Keratinocyte (primary cell): ENCODE results near the gene TEX26. TPM values are rescaled to one million over a fixed set of nuclear protein-coding genes. Genes with fewer than 3 reads are reported as not detected.

Experiments used
- DNase-seq: peaks from one replicate; pipeline ENCODE4 v3.0.0-alpha.2; 2011; ENCODE audit warnings: low read depth, missing footprints, low spot score
- FAIRE-seq: peaks from 2 replicates; lab custom pipeline; 2011; peaks lifted over from hg19 to GRCh38; lab: Jason Lieb, UNC
- H2AFZ ChIP-seq: 2 replicates; pipeline ENCODE4 v1.6.0; 2012; ENCODE audit warnings: low read length, control low read depth, inconsistent platforms; ENCODE audit not compliant: control insufficient read depth
- H3K27ac ChIP-seq: 2 replicates; pipeline ENCODE4 v1.5.1; 2011; ENCODE audit warnings: low read length; ENCODE audit not compliant: control insufficient read depth, insufficient read depth
- H3K27me3 ChIP-seq: 3 replicates; pipeline ENCODE4 v1.6.0; 2011; ENCODE audit warnings: low read length; ENCODE audit not compliant: control insufficient read depth, insufficient read depth; ENCODE audit errors: extremely low read depth
- H3K36me3 ChIP-seq, 2 experiments: 2 replicates in 1 of 2; 3 replicates in 1 of 2; pipeline ENCODE4 v1.5.1; 2011; ENCODE audit warnings: low read length in 2 of 2, mild to moderate bottlenecking in 1 of 2; ENCODE audit not compliant: control insufficient read depth in 2 of 2, insufficient read depth in 2 of 2; ENCODE audit errors: extremely low read depth in 1 of 2
- H3K4me1 ChIP-seq: 3 replicates; pipeline ENCODE4 v1.5.1; 2011; ENCODE audit warnings: low read length; ENCODE audit not compliant: control insufficient read depth, insufficient read depth; ENCODE audit errors: extremely low read depth
- H3K4me2 ChIP-seq: 3 replicates; pipeline ENCODE4 v1.6.0; 2011; ENCODE audit warnings: low read depth, low read length; ENCODE audit not compliant: control insufficient read depth, insufficient read depth; ENCODE audit errors: extremely low read depth
- H3K4me3 ChIP-seq, 3 experiments: fragments of 200-600 bp in 1 of 3; sonication (generic) in 1 of 3; 2 replicates in 2 of 3; 3 replicates in 1 of 3; pipeline ENCODE4 v1.5.1; 2011 to 2016; ENCODE audit warnings: low read length in 3 of 3, mild to moderate bottlenecking in 3 of 3, control low read depth in 2 of 3, inconsistent platforms in 1 of 3, low read depth in 1 of 3, mixed read lengths in 1 of 3, mixed run types in 1 of 3, moderate library complexity in 1 of 3; ENCODE audit not compliant: control insufficient read depth in 2 of 3, insufficient read depth in 2 of 3; ENCODE audit errors: extremely low read depth in 1 of 3
- H3K79me2 ChIP-seq: 2 replicates; pipeline ENCODE4 v1.6.0; 2012; ENCODE audit warnings: low read length; ENCODE audit not compliant: control insufficient read depth, insufficient read depth
- H3K9ac ChIP-seq: 3 replicates; pipeline ENCODE4 v1.6.0; 2011; ENCODE audit warnings: low read length; ENCODE audit not compliant: control insufficient read depth, insufficient read depth; ENCODE audit errors: extremely low read depth
- H3K9me1 ChIP-seq: 3 replicates; pipeline ENCODE4 v1.6.0; 2011; ENCODE audit warnings: low read length; ENCODE audit not compliant: control insufficient read depth, insufficient read depth; ENCODE audit errors: extremely low read depth
- H3K9me3 ChIP-seq: 2 replicates; pipeline ENCODE4 v1.5.1; 2012; ENCODE audit warnings: low read depth, low read length; ENCODE audit not compliant: control insufficient read depth
- H4K20me1 ChIP-seq: 3 replicates; pipeline ENCODE4 v1.6.0; 2011; ENCODE audit warnings: low read length; ENCODE audit not compliant: control insufficient read depth, insufficient read depth; ENCODE audit errors: extremely low read depth
- EZH2 ChIP-seq: IDR thresholded peaks from one replicate; pipeline ENCODE4 v1.6.1; 2012; ENCODE audit warnings: inconsistent platforms, mild to moderate bottlenecking, low read length, moderate library complexity
- dilution Hi-C: fragments of 300-500 bp; cut with MboI; formaldehyde crosslinking; loops from one replicate; pipeline ENCODE4 v1.7.0; 2020; ENCODE audit warnings: low sequenced_read_pairs; ENCODE audit not compliant: extremely low pct_ligation_motif_present
- polyA plus RNA-seq, 5 experiments: library from polyadenylated mRNA; depleted of rRNA in 3 of 5; stranded (reverse) in 3 of 5; stranded (forward) in 1 of 5; unstranded in 1 of 5; fragments of >200 nt; gene quantifications; 1 replicate in 1 of 5; 2 replicates in 3 of 5; 3 replicates in 1 of 5; pipeline versions ENCODE4 v1.2.1 to v1.2.3, GENCODE V29; 2011 to 2012; ENCODE audit warnings: missing spikeins in 2 of 5, low read depth in 1 of 5, low replicate concordance in 1 of 5
- TF ChIP-seq, protein P1 (sequence below), 3 experiments: IDR thresholded peaks in 1 of 3; conservative IDR thresholded peaks in 1 of 3; optimal IDR thresholded peaks in 1 of 3; 2 replicates in 2 of 3; 3 replicates in 1 of 3; pipeline versions ENCODE3 to v1.5.1; 2011; ENCODE audit warnings: low read length in 3 of 3, mild to moderate bottlenecking in 3 of 3, moderate library complexity in 2 of 3, control low read depth in 1 of 3, inconsistent platforms in 1 of 3; ENCODE audit not compliant: insufficient read depth in 2 of 3; ENCODE audit errors: extremely low read depth in 1 of 3

The TEX26 gene
- polyA plus RNA-seq, 1 donor (not counting 4 experiments of a cell fraction or from before 2014, with no cell fraction given), result not detected

DNA sequence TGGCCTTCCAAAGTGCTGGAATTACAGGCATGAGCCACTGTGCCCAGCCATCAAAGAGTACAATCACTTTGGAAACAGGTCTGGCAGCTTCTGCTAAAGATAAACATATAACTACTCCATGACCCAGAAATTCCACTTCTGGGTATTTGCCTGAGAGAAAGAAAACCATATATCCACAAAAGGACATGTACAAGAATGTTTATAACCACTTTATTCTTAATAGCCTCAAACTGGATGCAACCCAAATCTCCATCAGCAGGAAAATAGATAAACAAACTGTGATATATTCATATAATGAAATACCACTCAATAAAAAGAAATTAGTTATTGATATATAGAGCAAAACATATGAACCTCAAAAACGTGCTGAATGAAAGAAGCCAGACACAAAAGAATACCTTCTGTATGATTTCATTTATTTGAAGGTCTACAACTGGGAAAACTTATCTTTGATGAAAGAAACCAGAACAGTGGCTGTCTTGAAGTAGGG lies 40.5 kb downstream of the TEX26 start:
- Histone ChIP-seq H3K9me1 (no peaks in the 10 kb centered on the region), H3K27ac (no peak overlapping the region), H3K4me2 (no peak overlapping the region), H2AFZ (no peak overlapping the region), H3K9me3 (no peaks in the 10 kb centered on the region), H3K79me2 (no peaks in the 10 kb centered on the region), H3K4me1 (peaks cover 12% of the 10 kb centered on the region), H3K9ac (no peak overlapping the region), H3K4me3 (no peak overlapping the region), H3K36me3 (no peaks in the 10 kb centered on the region), H3K27me3 (no peaks in the 10 kb centered on the region), H4K20me1 (no peaks in the 10 kb centered on the region)
- DNase-seq (no peak), FAIRE-seq (no peak)
- dilution Hi-C loops, result no loop called here
- TF ChIP-seq, protein P1, sequence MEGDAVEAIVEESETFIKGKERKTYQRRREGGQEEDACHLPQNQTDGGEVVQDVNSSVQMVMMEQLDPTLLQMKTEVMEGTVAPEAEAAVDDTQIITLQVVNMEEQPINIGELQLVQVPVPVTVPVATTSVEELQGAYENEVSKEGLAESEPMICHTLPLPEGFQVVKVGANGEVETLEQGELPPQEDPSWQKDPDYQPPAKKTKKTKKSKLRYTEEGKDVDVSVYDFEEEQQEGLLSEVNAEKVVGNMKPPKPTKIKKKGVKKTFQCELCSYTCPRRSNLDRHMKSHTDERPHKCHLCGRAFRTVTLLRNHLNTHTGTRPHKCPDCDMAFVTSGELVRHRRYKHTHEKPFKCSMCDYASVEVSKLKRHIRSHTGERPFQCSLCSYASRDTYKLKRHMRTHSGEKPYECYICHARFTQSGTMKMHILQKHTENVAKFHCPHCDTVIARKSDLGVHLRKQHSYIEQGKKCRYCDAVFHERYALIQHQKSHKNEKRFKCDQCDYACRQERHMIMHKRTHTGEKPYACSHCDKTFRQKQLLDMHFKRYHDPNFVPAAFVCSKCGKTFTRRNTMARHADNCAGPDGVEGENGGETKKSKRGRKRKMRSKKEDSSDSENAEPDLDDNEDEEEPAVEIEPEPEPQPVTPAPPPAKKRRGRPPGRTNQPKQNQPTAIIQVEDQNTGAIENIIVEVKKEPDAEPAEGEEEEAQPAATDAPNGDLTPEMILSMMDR (optimal IDR thresholded peaks at IDR 0.05 in 1 of 3, IDR thresholded peaks at IDR 0.05 in 1 of 3, conservative IDR thresholded peaks at IDR 0.05 in 1 of 3; ENCODE audit: extremely low read depth in 1 of 3, insufficient read depth in 2 of 3, low read length in 3 of 3), result no peak
- TF ChIP-seq EZH2, result no peak

DNA sequence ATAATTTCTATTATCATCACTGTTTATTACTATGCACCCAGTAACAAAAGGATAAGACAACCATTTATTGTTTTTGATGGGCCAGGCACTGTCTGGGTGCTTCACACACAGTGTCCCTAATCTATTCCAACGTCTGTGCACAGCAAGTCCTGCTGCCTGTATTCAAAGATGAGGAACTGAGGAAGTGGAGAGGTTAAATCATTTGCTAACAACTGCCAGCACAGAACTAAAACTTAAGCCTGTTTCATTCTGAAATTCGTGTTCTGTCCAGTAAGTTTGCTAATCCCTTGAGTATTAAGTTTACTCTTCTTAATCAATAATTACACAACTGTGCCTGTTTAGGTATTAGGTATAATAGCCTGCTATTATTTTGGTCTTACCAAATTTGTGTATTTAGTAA lies 41.9 kb downstream of the TEX26 start:
- TF ChIP-seq EZH2, result no peak
- TF ChIP-seq, protein P1 (optimal IDR thresholded peaks at IDR 0.05 in 1 of 3, IDR thresholded peaks at IDR 0.05 in 1 of 3, conservative IDR thresholded peaks at IDR 0.05 in 1 of 3; ENCODE audit: extremely low read depth in 1 of 3, insufficient read depth in 2 of 3, low read length in 3 of 3), result no peak
- dilution Hi-C loops, result no loop called here
- Histone ChIP-seq H3K9ac (no peak overlapping the region), H3K4me2 (no peak overlapping the region), H2AFZ (no peak overlapping the region), H3K4me3 (no peak overlapping the region), H3K27ac (no peak overlapping the region), H3K36me3 (no peaks in the 10 kb centered on the region), H3K79me2 (no peaks in the 10 kb centered on the region), H4K20me1 (no peaks in the 10 kb centered on the region), H3K4me1 (peaks cover 16% of the 10 kb centered on the region), H3K9me1 (no peaks in the 10 kb centered on the region), H3K27me3 (no peaks in the 10 kb centered on the region), H3K9me3 (no peaks in the 10 kb centered on the region)
- DNase-seq, result no peak
- FAIRE-seq, result no peak
